GM12874 (cell line): Measurements from ENCODE around the gene TFB1M.

ENCODE experiments used
- CTCF ChIP-seq: IDR thresholded peaks from 2 replicates; pipeline ENCODE4 v1.5.1; 2011; ENCODE audit warnings: low read depth, mild to moderate bottlenecking, control low read depth, low read length, moderate library complexity; ENCODE audit not compliant: insufficient read depth

TFB1M gene

GRCh38 chr6:155325700-155326516 lies 11.6 kb upstream of the TFB1M start:
- TF ChIP-seq CTCF: no peak

- no peak for TF ChIP-seq CTCF
These were observed 10.7 kb upstream of the TFB1M start for GRCh38 chr6:155324993-155325392.

GRCh38 chr6:155324172-155324571 lies 9.9 kb upstream of the TFB1M start:
- no peak for TF ChIP-seq CTCF

GRCh38 chr6:155319902-155320301 lies 5.6 kb upstream of the TFB1M start:
- no peak for TF ChIP-seq CTCF

- TF ChIP-seq CTCF: no peak
These were observed 2.9 kb upstream of the TFB1M start for GRCh38 chr6:155317186-155317585.

GRCh38 chr6:155316419-155316818 lies 2.1 kb upstream of the TFB1M start:
- no peak for TF ChIP-seq CTCF

GRCh38 chr6:155315516-155315871 lies 1.2 kb upstream of the TFB1M start:
- TF ChIP-seq CTCF: no peak
